K562 treated with DMSO at 1 percent for 12 hours (cell line): ENCODE results near the gene FGD2. TPM values are rescaled to one million over a fixed set of nuclear protein-coding genes. Genes with fewer than 3 reads are reported as not detected.

Experiments used
- total RNA-seq: library from RNA; unstranded; fragments of 300-600 nt; gene quantifications from 2 replicates; pipeline ENCODE4 v1.2.3, GENCODE V29; 2022; ENCODE audit not compliant: insufficient read depth

Gene FGD2
- total RNA-seq, result 0.50 and 0.75 TPM in 2 replicates

GRCh38 chr6:37005061-37005810 lies at the start of gene FGD2:
Gene FGD2, plus strand, starts transcription at chr6:37005655. Its CDS starts 163 bp downstream, at chr6:37005818.

GRCh38 chr6:36985808-36986703 lies 19.4 kb upstream of the FGD2 start, which contains the start of gene MTCH1:
Gene MTCH1, minus strand, starts transcription at chr6:36986196. Its CDS starts 23 bp downstream, at chr6:36986173.

Other genes starting within 250 kb of the FGD2 start
- 0.53 and 0.63 TPM in 2 replicates for gene CPNE5, start 166.2 kb upstream of the FGD2 start, total RNA-seq
- gene PPIL1, start 130.9 kb upstream of the FGD2 start, total RNA-seq, result 30.5 and 41.9 TPM in 2 replicates
- gene C6orf89, start 119.7 kb upstream of the FGD2 start, total RNA-seq, result 27.8 and 77.2 TPM in 2 replicates
- 1.8 TPM in 1 of 2 replicates, not detected in the other for gene PI16, start 50.9 kb upstream of the FGD2 start, total RNA-seq
- gene MTCH1, start 19.5 kb upstream of the FGD2 start, total RNA-seq, result 216 and 288 TPM in 2 replicates
- 371 and 519 TPM in 2 replicates for gene PIM1, start 164.5 kb downstream of the FGD2 start, total RNA-seq